ENCODE results near the gene STXBP3. TPM values are rescaled to one million over a fixed set of nuclear protein-coding genes. Genes with fewer than 3 reads are reported as not detected.

The STXBP3 gene
- polyA plus RNA-seq, 1 of the 3 experiments (the other 2 are of a cell fraction): 12.6 TPM

DNA sequence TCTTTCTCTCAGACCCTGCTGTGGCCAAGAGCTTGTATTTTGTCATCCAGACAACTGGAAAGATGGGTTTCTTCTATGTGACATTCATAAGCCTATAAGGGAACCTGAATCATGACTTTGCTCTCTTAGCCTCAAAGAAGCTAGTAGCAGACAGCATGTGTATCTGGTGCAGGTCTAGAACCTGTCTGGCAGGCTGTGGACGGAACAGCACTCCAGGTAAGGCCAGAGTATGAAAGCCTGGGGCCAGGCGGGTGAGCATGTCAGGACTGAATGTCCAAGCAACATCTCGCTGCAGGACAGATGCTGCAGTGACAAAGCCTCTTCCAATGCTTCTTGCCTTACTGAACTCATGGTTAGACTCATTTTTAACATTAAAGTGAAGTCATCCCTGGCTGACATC, 77.6 kb downstream of the STXBP3 start:
- Histone ChIP-seq H3K27ac (ENCODE audit: low read depth in 2 of 2, low read length in 1 of 2) (no peak overlapping the region), H4K20me1 (ENCODE audit: insufficient read depth) (no peaks in the 10 kb centered on the region), H2AFZ (ENCODE audit: low read depth) (no peak overlapping the region), H3K9me2 (no peaks in the 10 kb centered on the region), H3K9me3 (no peaks in the 10 kb centered on the region), H3K4me3 (ENCODE audit: low read depth in 2 of 2, low read length in 1 of 2) (no peak overlapping the region), H3K9ac (no peak overlapping the region), H3K79me2 (ENCODE audit: insufficient read depth) (no peaks in the 10 kb centered on the region), H3K36me3 (replicated peaks in 1 of 2; ENCODE audit: control insufficient read depth in 1 of 2, insufficient read depth in 2 of 2, low read length in 1 of 2) (no peaks in the 10 kb centered on the region), H3K4me2 (no peak overlapping the region), H3K4me1 (ENCODE audit: control insufficient read depth in 1 of 2, insufficient read depth in 2 of 2, low read depth in 1 of 2, low read length in 1 of 2) (peaks cover 0 to 3% of the 10 kb centered on the region in 2 experiments; a peak in 1 of 4 replicates), H3K27me3 (ENCODE audit: insufficient read depth) (no peaks in the 10 kb centered on the region), H3F3A (replicated peaks; ENCODE audit: insufficient read depth) (peaks cover 2% of the 10 kb centered on the region)
- TF ChIP-seq, protein P1, sequence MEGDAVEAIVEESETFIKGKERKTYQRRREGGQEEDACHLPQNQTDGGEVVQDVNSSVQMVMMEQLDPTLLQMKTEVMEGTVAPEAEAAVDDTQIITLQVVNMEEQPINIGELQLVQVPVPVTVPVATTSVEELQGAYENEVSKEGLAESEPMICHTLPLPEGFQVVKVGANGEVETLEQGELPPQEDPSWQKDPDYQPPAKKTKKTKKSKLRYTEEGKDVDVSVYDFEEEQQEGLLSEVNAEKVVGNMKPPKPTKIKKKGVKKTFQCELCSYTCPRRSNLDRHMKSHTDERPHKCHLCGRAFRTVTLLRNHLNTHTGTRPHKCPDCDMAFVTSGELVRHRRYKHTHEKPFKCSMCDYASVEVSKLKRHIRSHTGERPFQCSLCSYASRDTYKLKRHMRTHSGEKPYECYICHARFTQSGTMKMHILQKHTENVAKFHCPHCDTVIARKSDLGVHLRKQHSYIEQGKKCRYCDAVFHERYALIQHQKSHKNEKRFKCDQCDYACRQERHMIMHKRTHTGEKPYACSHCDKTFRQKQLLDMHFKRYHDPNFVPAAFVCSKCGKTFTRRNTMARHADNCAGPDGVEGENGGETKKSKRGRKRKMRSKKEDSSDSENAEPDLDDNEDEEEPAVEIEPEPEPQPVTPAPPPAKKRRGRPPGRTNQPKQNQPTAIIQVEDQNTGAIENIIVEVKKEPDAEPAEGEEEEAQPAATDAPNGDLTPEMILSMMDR (IDR thresholded peaks at IDR 0.05): no peak
- TF ChIP-seq SMC3 (IDR thresholded peaks at IDR 0.05; ENCODE audit: low read depth, low read length): no peak
- ChIA-PET POLR2A (no interaction called here), CTCF (interaction anchor here (2.6 kb wide), 1 partner anchor 74 kb away, joined by 15 read pairs; no protein-coding TSS in a partner anchor)
- WGBS (ENCODE audit: low lambda C conversion rate): 80% methylated on average over 1 of the region's 3 CpGs
- DNase-seq: no peak

DNA sequence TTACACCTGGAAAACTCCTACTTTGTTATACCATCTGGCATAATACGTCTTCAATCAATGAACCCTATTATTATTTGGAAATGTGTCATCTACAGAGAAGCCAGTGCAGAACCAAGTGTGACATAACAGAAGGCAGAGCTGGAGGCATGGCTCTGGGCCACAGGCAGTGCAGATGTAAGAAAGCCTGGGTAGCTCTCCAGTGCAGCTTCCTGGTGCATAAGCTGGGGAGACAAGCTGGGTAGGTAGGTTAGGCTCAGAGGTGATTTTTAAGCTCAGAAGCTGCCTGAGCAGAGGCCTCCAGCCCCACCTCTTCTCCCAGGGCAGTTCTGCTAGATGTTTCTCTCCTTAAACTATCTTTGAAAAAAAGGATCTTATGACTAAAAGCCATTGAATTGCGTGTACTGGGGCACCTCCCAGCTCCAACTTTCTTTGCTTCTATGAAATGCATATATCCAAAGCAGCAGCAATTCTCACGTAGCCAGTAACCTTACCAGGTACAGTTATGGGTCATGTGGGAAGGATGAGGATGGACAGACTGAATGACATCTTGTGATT, 79.7 kb downstream of the STXBP3 start:
- H3F3A ChIP-seq (replicated peaks; ENCODE audit: insufficient read depth): peaks cover 20% of the 10 kb centered on the region
- no peaks in the 10 kb centered on the region for H3K9me3 ChIP-seq
- DNase-seq: no peak
- TF ChIP-seq, protein P2, sequence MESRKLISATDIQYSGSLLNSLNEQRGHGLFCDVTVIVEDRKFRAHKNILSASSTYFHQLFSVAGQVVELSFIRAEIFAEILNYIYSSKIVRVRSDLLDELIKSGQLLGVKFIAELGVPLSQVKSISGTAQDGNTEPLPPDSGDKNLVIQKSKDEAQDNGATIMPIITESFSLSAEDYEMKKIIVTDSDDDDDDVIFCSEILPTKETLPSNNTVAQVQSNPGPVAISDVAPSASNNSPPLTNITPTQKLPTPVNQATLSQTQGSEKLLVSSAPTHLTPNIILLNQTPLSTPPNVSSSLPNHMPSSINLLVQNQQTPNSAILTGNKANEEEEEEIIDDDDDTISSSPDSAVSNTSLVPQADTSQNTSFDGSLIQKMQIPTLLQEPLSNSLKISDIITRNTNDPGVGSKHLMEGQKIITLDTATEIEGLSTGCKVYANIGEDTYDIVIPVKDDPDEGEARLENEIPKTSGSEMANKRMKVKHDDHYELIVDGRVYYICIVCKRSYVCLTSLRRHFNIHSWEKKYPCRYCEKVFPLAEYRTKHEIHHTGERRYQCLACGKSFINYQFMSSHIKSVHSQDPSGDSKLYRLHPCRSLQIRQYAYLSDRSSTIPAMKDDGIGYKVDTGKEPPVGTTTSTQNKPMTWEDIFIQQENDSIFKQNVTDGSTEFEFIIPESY (IDR thresholded peaks at IDR 0.05; ENCODE audit: borderline replicate concordance, low read depth): no peak
- TF ChIP-seq NRF1 (IDR thresholded peaks at IDR 0.05; ENCODE audit: low read depth, low read length) (no peak), GATA2 (CRISPR knock-in tag; IDR thresholded peaks at IDR 0.05) (no peak), RXRA (IDR thresholded peaks at IDR 0.05; ENCODE audit: borderline replicate concordance, low read depth) (no peak), FOXJ3 (CRISPR knock-in tag; IDR thresholded peaks at IDR 0.05) (no peak), TCF12 (IDR thresholded peaks at IDR 0.05) (no peak), RFX5 (IDR thresholded peaks at IDR 0.05; ENCODE audit: low read length) (no peak), MXI1 (IDR thresholded peaks at IDR 0.05; ENCODE audit: low read depth, low read length) (no peak), SMC3 (IDR thresholded peaks at IDR 0.05; ENCODE audit: low read depth, low read length) (no peak)
- TF ChIP-seq, protein P3, sequence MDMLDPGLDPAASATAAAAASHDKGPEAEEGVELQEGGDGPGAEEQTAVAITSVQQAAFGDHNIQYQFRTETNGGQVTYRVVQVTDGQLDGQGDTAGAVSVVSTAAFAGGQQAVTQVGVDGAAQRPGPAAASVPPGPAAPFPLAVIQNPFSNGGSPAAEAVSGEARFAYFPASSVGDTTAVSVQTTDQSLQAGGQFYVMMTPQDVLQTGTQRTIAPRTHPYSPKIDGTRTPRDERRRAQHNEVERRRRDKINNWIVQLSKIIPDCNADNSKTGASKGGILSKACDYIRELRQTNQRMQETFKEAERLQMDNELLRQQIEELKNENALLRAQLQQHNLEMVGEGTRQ (IDR thresholded peaks at IDR 0.05; ENCODE audit: borderline replicate concordance, low read depth, low read length): no peak
- TF ChIP-seq, protein P4, sequence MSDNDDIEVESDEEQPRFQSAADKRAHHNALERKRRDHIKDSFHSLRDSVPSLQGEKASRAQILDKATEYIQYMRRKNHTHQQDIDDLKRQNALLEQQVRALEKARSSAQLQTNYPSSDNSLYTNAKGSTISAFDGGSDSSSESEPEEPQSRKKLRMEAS (IDR thresholded peaks at IDR 0.05; ENCODE audit: low read depth): no peak
- TF ChIP-seq, protein P1 (IDR thresholded peaks at IDR 0.05): no peak
- POLR2A ChIA-PET: no interaction called here
- no peaks in the 10 kb centered on the region for H3K9me2 ChIP-seq
- no peaks in the 10 kb centered on the region for H3K79me2 ChIP-seq (ENCODE audit: insufficient read depth)
- WGBS (ENCODE audit: low lambda C conversion rate): 89% methylated on average over 3 of the region's 3 CpGs
- no peak overlapping the region for H3K9ac ChIP-seq
- H3K4me3 ChIP-seq (ENCODE audit: low read depth in 2 of 2, low read length in 1 of 2): no peak overlapping the region
- H4K20me1 ChIP-seq (ENCODE audit: insufficient read depth): no peaks in the 10 kb centered on the region
- peaks cover 9 to 17% of the 10 kb centered on the region in 2 experiments; a peak in 3 of 4 replicates for H3K4me1 ChIP-seq (ENCODE audit: control insufficient read depth in 1 of 2, insufficient read depth in 2 of 2, low read depth in 1 of 2, low read length in 1 of 2)
- no peaks in the 10 kb centered on the region for H3K36me3 ChIP-seq (replicated peaks in 1 of 2; ENCODE audit: control insufficient read depth in 1 of 2, insufficient read depth in 2 of 2, low read length in 1 of 2)
- no peak overlapping the region for H3K27ac ChIP-seq (ENCODE audit: low read depth in 2 of 2, low read length in 1 of 2)
- CTCF ChIA-PET: interaction anchor here (8.1 kb wide), 1 partner anchor 70 kb away, joined by 104 read pairs; no protein-coding TSS in a partner anchor
- H2AFZ ChIP-seq (ENCODE audit: low read depth): no peak overlapping the region
- H3K27me3 ChIP-seq (ENCODE audit: insufficient read depth): no peaks in the 10 kb centered on the region
- H3K4me2 ChIP-seq: no peak overlapping the region
